OCI-LY3 (cell line): ENCODE data around the gene DENND1A.

ENCODE experiments used
- H2AFZ ChIP-seq: fragments of 200-600, 300-600 bp; shearing (Covaris generic); 2 replicates; pipeline ENCODE4 v1.6.0; 2014; ENCODE audit warnings: antibody characterized with exemption, low read depth, low read length
- H3K27ac ChIP-seq: fragments of 200-600, 300-600 bp; sonication (generic); 2 replicates; pipeline ENCODE4 v1.5.1; 2014; ENCODE audit warnings: mild to moderate bottlenecking, low read length, moderate library complexity, mixed read lengths
- H3K27me3 ChIP-seq: fragments of 200-600, 300-600 bp; sonication (generic); 2 replicates; pipeline ENCODE4 v1.6.1; 2014; ENCODE audit warnings: low read depth, low read length, mixed read lengths
- H3K36me3 ChIP-seq: fragments of 200-600, 300-600 bp; sonication (generic); replicated peaks from 2 replicates; pipeline ENCODE3; 2014; ENCODE audit warnings: low read depth, low read length, mixed read lengths
- H3K4me1 ChIP-seq: fragments of 300-600, 200-600 bp; sonication (generic); 2 replicates; pipeline ENCODE4 v1.6.1; 2014; ENCODE audit warnings: low read length, mixed read lengths
- H3K4me2 ChIP-seq: fragments of 200-600, 300-600 bp; sonication (generic); 2 replicates; pipeline ENCODE4 v1.6.1; 2014; ENCODE audit warnings: low read length, mixed read lengths
- H3K4me3 ChIP-seq: fragments of 300-600, 200-600 bp; sonication (generic); 2 replicates; pipeline ENCODE4 v1.5.1; 2014; ENCODE audit warnings: antibody characterized with exemption, mild to moderate bottlenecking, low read length, moderate library complexity
- H3K79me2 ChIP-seq: fragments of 300-600, 200-600 bp; shearing (Covaris generic); 2 replicates; pipeline ENCODE4 v1.6.1; 2014; ENCODE audit warnings: mild to moderate bottlenecking, low read length, mixed read lengths
- H3K9ac ChIP-seq: fragments of 300-600, 200-600 bp; shearing (Covaris generic); 2 replicates; pipeline ENCODE4 v1.6.0; 2014; ENCODE audit warnings: mild to moderate bottlenecking, low read length, moderate library complexity
- H3K9me3 ChIP-seq: fragments of 200-600, 300-600 bp; shearing (Covaris generic); 2 replicates; pipeline ENCODE4 v1.6.1; 2014; ENCODE audit warnings: low read length, mixed read lengths; ENCODE audit not compliant: insufficient read depth
- H4K20me1 ChIP-seq: fragments of 200-600, 300-600 bp; sonication (generic); 2 replicates; pipeline ENCODE4 v1.6.1; 2016; ENCODE audit warnings: low read length, mixed read lengths; ENCODE audit not compliant: insufficient read depth
- CTCF ChIP-seq: fragments of 200-600, 300-600 bp; sonication (generic); IDR thresholded peaks from 2 replicates; pipeline ENCODE4 v1.5.1; 2014; ENCODE audit warnings: antibody characterized with exemption, low read length, low read depth
- EZH2phosphoT487 ChIP-seq: fragments of 200-600 bp; shearing (Covaris generic); IDR thresholded peaks from 2 replicates; pipeline ENCODE4 v1.6.1; 2018; ENCODE audit warnings: antibody characterized with exemption, mixed run types, low read depth

DENND1A gene

DNA sequence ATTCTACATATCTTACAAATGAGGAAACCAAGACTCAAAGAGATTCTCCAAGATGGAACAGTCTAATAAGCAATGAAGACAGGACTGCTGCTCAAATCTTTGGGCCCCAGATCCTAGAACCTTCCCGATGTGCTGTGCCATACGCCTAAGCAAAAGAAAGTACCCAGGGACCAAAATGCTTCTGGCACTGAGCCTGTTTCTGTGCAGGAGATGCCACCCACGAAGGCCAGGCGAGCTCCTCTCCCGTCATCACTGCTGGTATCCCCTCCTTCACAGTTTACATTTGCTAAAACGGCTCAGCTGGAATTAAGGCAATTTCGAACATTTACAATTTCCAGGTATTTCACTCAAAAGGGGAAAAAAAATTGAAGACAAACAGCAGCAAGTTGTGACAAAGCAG, 277.5 kb downstream of the DENND1A start:
- H3K27ac ChIP-seq: no peak overlapping the region
- H3K79me2 ChIP-seq: no peaks in the 10 kb centered on the region
- TF ChIP-seq EZH2phosphoT487 (no peak), CTCF (no peak)
- H4K20me1 ChIP-seq: peaks cover 3% of the 10 kb centered on the region; the same call in 1 of the 2 replicates
- no peaks in the 10 kb centered on the region for H3K9me3 ChIP-seq
- H2AFZ ChIP-seq: no peak overlapping the region
- peaks cover 10% of the 10 kb centered on the region for H3K36me3 ChIP-seq
- no peaks in the 10 kb centered on the region for H3K27me3 ChIP-seq
- no peak overlapping the region for H3K4me2 ChIP-seq
- H3K9ac ChIP-seq: no peak overlapping the region
- no peak overlapping the region for H3K4me3 ChIP-seq
- 0 out of 2 replicates have a peak, but pooled peaks cover 6% of the 10 kb centered on the region for H3K4me1 ChIP-seq

- TF ChIP-seq CTCF (no peak), EZH2phosphoT487 (no peak)
- peaks cover 3% of the 10 kb centered on the region; the same call in 1 of the 2 replicates for H4K20me1 ChIP-seq
- H3K79me2 ChIP-seq: no peaks in the 10 kb centered on the region
- H3K4me2 ChIP-seq: no peak overlapping the region
- H3K36me3 ChIP-seq: peaks cover 10% of the 10 kb centered on the region
- H3K9ac ChIP-seq: no peak overlapping the region
- no peak overlapping the region for H2AFZ ChIP-seq
- no peak overlapping the region for H3K4me3 ChIP-seq
- no peak overlapping the region for H3K27ac ChIP-seq
- H3K9me3 ChIP-seq: no peaks in the 10 kb centered on the region
- H3K4me1 ChIP-seq: 0 out of 2 replicates have a peak, but pooled peaks cover 6% of the 10 kb centered on the region
- no peaks in the 10 kb centered on the region for H3K27me3 ChIP-seq
Measured at GRCh38 chr9:123651871-123652270, 278.1 kb downstream of the DENND1A start.

GRCh38 chr9:123651273-123651672, 278.7 kb downstream of the DENND1A start:
- no peak overlapping the region for H2AFZ ChIP-seq
- no peaks in the 10 kb centered on the region for H3K9me3 ChIP-seq
- H3K27me3 ChIP-seq: no peaks in the 10 kb centered on the region
- H3K9ac ChIP-seq: no peak overlapping the region
- 0 out of 2 replicates have a peak, but pooled peaks cover 6% of the 10 kb centered on the region for H3K4me1 ChIP-seq
- peaks cover 7% of the 10 kb centered on the region; the same call in 1 of the 2 replicates for H4K20me1 ChIP-seq
- no peaks in the 10 kb centered on the region for H3K79me2 ChIP-seq
- H3K4me2 ChIP-seq: no peak overlapping the region
- H3K27ac ChIP-seq: no peak overlapping the region
- no peak overlapping the region for H3K4me3 ChIP-seq
- TF ChIP-seq EZH2phosphoT487 (no peak), CTCF (no peak)
- peaks cover 13% of the 10 kb centered on the region for H3K36me3 ChIP-seq

- Histone ChIP-seq H3K27me3 (no peaks in the 10 kb centered on the region), H3K9ac (no peak overlapping the region), H3K4me3 (no peak overlapping the region), H3K27ac (no peak overlapping the region), H2AFZ (no peak overlapping the region), H3K79me2 (no peaks in the 10 kb centered on the region), H3K4me1 (0 out of 2 replicates have a peak, but pooled peaks cover 6% of the 10 kb centered on the region), H3K36me3 (peaks cover 13% of the 10 kb centered on the region), H4K20me1 (peaks cover 10% of the 10 kb centered on the region), H3K4me2 (no peak overlapping the region), H3K9me3 (no peaks in the 10 kb centered on the region)
- TF ChIP-seq CTCF: no peak
- TF ChIP-seq EZH2phosphoT487: no peak
Measured at GRCh38 chr9:123649909-123650308, 280.0 kb downstream of the DENND1A start.
